ENCODE measurements around the gene DSCAM. TPM values are rescaled to one million over a fixed set of nuclear protein-coding genes. Genes with fewer than 3 reads are reported as not detected.
"Not testable (repeated sequence)": the region's sequence is repeated elsewhere in the genome, so short reads cannot be mapped to it uniquely, and the experiment has no call there.

DSCAM gene
- total RNA-seq, 1 experiment from 2014 or later, result not detected

DNA sequence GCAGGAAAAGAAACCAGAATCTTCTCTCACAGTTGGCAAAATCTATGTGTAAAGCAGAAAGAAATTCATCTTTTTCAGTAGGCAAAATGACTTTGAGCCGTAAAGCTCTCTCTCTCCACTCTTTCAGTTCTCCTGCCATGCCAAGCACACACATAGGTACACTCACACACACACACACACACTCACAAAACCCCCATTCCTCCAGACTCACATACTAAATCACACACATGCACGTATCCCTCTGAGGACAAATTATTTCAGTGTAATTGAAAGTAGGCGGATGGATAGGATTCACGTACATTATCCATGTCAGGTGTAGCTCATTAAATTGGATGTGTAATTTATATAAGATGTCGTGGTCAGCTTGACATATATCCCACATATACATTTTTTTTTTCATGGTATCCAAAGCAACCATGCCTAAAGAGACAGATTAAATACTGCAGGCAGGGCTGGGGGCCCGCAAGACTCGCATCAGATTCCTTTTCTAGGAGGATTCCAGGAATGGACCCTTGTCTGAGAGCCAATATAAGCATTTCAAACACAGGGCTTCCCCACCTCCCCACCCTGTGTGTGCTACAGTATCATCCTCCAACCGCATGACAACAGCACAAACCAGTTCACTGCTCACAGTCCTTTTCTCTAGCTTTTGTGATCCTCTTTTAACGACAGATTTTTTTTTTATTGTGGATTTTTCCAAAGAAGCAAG lies 658.9 kb downstream of the DSCAM start:
- no peak for DNase-seq (ENCODE audit: low spot score)

DNA sequence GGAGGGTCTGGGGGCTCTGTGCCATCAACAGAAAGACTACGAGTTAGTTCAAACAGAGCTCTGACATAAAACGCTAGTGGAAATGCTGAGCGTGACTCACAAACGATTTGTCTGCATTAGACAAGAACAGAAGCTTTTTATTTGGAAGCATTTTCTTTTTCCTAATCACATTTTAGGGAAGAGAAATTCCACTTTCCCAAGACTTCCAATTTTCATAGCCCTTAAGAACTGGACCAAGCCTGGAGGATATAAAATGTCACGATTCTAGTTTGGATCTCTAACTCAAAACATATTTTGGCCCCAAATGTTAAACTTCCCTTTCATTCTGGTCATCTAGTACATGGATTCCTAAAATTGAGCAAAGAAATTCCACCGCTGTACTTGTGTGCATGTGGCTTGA lies 659.7 kb downstream of the DSCAM start:
- no peak for DNase-seq (ENCODE audit: low spot score)

DNA sequence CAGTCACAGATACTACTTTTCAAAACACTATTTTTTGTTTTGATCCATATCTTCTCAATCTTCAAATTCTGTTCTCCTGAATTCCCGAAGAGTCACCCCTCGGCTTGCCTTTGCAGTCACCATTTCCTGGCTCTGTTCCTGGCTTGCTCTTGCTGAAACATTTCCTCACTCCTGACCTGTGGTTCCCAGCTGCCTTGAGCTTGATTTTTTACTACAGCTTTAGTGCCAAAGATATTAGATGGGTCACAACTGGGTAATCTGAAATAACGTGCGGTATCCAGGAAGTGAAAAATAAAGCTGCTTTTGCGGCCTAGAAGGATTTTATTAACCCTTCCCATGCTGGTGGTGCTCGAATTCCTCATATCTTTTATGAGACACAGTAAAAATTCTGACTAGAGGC lies 660.9 kb downstream of the DSCAM start:
- no peak for DNase-seq (ENCODE audit: low spot score)

DNA sequence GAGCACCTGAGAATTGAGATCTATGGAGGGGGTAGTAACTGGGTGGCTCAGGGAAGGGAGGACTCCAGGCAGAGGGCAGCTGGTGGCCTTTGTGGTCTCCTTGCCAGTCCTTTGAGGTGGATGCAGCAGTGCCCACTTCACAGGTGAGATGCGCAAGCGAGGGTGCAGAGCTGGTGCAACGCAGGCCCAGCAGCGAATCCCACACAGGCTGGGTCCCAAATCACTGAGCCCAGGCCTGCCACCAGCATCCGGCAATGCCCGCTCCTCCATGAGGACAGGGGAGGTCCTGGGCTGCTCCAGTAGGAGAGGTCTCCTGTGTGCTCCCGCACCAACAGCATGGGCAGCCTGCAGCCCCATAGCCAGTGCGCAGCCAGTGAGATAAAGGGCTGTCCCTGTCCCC lies 661.8 kb downstream of the DSCAM start:
- no peak for DNase-seq (ENCODE audit: low spot score)

DNA sequence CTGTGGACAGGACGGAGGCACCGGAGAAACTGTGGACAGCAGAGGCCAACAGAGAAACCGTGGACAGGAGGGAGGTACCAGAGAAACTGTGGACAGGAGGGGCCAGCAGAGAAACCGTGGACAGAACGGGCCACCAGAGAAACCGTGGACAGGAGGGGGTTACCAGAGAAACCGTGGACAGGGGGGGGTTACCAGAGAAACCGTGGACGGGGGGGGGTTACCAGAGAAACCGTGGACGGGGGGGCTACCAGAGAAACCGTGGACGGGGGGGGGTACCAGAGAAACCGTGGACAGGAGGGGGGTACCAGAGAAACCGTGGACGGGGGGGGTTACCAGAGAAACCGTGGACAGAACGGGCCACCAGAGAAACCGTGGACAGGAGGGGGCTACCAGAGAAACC lies 664.5 kb downstream of the DSCAM start:
- DNase-seq (ENCODE audit: low spot score), result not testable (repeated sequence)

DNA sequence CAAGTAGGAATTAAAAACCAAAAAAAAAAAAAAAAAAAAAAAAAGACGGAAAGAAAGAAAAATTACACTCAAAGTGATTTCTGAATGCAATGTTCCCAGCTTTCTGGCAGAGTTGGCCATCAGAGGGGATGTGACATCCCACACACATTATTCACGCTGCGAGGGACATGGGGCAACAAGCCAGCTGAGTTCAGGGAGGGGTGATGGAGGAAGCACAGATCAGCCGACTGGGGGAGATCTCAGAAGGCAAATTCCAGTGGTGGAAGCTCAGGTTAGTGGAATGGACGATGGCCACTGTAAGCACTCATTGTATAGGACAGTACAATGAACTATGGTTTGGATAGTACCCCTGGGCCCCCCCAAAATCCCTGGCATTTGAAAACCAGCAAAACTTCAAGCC lies 667.8 kb downstream of the DSCAM start:
- DNase-seq (ENCODE audit: low spot score), result no peak

DNA sequence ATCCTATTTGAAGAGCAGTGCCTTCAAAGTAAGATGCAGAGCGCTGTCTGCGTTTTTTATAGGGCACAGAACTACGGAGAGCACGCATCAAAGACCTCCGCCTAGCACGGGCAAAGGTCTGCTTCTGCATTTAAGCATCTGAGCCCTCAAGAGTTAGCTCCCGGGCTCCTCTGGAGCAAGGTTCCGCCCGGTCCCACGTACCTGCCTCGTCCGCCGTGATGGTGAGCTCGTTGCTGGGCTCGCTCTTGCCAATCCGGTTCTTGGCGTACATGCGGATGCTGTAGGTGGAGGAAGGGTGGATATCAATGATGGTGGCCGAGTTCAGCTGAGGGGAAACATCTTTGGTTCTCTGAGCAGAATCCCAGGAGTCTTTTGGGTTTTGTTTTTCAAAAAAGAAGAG lies 668.2 kb downstream of the DSCAM start:
- no peak for DNase-seq (ENCODE audit: low spot score)

DNA sequence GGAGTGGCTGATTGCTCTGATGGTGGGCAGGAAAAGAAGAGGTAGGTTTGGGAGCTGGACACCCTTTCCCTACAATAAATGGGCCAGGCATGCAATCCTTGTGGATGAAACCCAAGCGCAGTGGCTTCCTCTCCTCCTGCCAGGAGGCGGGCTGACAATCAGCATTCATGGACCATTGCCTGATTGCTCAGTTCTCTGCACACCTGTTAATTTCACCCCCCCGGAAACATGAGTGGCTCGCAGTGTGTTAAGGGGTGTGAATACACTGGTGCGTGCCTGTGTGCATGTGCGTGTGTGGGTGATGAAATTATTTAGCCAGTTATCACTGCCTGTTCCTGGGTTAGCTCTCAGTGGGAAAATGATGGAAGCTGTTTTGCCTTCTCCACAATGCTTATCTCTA lies 669.0 kb downstream of the DSCAM start:
- no peak for DNase-seq (ENCODE audit: low spot score)

DNA sequence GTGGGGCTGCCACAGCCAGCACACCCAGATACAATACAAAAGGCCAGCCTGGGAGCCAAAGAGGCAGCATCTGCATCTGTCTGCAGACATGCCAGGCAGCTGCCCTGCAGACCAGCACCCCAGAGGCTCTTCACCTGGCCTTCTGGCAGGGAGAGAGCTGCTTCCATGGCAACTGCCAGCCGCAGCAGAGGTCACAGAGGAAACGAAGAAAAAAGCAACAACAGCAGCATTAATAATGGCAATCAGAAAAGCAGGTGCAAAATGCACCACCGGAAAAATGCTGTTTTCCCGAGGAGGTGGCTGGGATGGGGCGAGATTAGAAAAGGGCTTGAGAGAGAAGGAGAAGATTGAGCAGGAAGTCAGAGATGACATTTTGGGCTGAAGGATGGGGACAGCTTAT lies 670.2 kb downstream of the DSCAM start:
- DNase-seq (ENCODE audit: low spot score), result no peak

DNA sequence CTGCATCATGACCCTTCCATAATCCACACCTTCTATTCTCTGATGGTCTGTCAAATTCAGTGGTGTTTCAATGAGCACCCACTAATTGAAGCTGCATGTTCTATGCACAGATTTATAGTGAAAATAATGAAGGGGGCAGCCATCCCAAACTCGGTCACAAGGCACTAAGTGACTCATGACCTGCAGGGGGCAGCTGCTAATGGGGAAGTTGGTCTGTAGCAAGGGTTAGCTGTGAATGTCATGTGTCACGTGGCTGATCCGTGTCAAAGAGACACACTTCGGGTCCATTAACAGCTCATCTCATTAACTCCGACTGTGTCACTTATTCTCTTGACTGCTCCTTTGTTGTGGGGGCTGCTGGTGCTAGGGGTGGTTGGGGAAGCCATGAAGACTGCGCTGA lies 673.1 kb downstream of the DSCAM start:
- DNase-seq (ENCODE audit: low spot score), result peak; percentile 1

DNA sequence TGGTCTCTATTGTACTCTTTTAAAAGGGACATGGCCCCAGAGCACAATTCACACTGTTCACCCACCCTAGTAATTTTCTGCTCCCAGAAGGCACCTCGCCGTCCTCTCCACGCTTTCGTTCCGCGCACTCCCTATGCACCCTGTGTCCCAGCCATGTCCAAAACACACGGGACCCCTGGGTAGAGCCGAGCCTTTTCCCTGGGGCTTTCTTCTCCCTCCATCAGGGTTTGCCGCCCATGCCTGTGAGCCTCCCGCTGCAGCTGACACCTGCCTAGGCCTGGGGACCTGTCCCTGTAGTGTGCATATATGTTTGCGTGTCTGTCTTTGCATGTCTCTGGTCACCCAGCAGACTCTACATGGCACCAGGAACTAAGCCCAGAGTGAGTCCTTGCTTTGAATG lies 677.0 kb downstream of the DSCAM start:
- DNase-seq (ENCODE audit: low spot score), result no peak

DNA sequence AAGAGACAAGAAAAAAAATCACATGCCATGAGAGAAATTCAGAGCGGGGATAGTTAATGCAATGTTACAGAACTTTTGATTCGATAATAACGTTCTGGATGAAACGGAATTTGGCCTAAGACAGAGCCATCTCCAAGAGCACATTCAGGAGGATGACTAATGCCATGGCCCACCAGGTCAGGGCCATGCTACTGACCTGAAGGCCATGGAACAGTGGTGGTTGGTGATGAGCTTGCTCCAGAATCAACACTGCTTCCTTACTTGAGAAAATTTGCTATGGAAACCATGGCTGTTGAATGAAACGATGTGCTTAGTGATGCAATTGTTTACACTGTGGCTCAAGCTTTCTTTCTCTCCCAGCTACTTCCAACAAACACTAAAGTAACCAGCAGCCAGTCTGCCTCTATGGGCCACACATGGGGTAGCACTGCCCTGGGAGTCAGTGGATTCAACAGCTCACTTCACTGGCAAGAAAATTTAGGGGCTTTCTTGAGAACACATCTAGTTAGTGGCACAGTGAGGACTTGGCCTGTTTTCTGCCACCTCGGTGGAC lies 680.6 kb downstream of the DSCAM start:
- DNase-seq (ENCODE audit: low spot score), result peak; percentile 2

DNA sequence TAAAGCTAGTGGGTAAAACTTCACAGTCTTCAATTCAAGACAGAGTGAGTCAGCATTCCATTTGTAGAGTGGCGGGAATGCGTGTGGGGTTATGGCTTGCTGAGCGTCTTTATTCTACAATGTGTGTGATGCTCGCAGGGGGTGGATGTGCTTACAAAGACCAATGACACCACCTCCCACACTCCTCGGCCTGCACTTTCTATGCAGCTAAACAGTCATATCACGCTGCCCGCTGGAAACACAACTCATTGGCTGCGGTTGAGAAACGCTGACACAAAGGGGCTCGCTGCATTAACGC lies 681.2 kb downstream of the DSCAM start:
- DNase-seq (ENCODE audit: low spot score), result no peak

DNA sequence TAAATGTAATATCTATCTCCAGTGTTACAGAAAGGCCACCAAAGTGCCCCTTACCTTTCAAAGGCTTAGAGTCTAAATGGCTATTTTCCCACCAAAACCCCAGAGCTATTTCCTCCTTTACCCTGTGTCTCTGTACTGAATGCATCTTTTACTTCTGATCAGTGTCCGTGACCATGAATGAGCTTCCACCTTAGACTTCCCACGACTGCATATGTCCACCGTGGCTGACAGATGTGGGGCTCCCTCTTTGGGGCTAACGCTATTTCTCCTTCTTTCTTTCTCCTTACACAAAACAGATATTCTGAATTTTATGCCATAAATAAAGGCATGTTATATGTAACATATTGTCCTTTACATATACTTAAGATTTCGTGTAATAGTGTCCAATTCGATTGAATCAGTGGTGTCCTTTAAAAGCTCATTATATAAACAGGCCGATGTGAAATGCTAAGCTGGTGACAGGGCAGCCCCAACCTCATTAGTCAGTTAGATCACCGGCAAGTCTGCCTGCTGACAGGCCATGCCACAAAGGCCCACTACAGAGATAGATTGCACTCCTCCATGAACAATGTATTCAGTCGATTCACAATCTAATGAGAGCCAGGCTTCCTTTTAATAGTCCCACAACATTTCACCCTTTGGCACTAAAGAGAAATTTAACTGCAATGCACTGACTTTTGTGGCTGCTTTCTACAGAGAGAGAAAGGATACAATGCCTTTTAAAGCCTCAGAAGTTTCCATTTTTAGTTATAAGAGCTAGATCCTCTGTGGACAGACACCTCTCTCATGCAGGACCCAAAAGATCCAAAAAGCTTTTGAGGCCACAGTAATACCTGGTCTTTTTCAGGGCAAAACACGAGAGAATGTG lies 681.8 kb downstream of the DSCAM start:
- DNase-seq (ENCODE audit: low spot score), result no peak

DNA sequence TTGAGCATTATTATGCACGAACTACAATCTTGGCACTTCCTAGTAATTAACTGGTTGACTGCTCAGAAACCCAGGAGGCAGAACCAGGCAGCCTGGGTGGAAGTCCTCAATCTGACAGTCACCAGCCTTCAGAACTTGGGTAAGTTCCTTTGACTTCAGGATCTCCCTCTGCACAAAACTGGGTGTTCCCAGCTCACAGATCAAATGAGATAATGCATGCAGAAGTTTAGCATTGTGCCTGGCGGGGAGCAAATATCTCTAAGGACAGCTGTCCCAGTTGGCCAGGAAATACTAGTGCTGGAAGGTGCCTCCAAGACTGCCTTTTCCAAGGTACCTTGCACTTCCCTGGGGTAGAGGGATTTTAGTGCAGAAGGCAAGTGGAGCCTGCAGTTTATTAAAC lies 684.9 kb downstream of the DSCAM start:
- DNase-seq (ENCODE audit: low spot score), result no peak

DNA sequence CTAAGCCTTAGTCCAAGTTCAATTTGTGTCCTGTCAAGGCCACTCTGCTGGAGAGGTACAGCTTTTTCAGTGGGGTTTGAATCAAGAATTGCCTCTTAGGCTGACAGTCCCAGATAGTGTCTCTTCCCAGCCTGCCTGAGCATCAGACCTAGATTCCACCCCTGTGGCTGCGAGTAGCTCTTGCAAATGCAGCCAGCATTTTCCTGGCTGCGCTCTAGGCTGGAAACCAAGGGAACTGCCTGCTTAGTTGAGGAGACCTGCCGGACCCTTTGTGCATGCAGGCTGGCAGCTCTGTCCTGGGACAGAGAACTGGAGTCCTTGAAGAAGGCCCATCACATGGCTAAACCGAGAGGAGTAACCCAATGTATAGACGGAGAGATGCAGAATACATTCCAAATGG lies 686.0 kb downstream of the DSCAM start:
- no peak for DNase-seq (ENCODE audit: low spot score)

DNA sequence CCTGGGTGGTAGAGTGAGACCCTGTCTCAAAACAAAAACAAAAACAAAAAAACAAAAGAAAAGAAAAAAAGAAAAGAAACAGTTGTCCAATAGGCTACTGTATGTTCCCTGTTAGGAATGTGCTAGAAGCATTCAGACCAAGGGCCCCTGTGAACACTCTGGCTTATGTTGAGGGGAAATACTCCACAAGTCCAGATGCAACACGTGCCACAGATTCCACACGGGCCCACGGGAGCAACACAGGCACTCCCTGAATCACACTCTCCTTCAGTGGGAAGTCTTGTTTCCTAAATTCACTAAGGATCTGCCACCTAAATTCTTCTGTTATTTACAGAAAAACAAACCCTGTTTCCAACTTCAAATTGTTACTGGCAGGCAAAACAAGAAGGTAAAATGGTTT lies 688.6 kb downstream of the DSCAM start:
- DNase-seq (ENCODE audit: low spot score), result no peak

DNA sequence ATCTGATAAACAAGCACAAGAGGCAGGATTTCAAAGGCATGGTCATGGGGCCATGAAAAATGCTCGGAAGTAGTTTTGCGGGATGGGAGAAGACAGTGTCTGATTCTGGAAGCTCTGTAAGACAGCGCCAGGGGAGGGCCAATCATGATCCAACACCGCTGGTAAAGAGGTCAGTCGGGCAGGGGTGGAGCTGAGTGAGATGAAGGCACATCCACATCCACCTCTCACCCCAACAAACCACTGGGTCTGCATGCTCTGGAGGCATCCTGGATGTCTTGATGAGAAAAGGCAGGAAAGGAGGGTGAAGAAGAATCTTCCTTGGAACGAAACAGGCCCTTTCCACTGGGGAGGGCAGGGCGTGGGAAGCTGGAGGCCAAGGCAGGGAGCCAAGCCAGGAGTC lies 691.4 kb downstream of the DSCAM start:
- DNase-seq (ENCODE audit: low spot score), result no peak

DNA sequence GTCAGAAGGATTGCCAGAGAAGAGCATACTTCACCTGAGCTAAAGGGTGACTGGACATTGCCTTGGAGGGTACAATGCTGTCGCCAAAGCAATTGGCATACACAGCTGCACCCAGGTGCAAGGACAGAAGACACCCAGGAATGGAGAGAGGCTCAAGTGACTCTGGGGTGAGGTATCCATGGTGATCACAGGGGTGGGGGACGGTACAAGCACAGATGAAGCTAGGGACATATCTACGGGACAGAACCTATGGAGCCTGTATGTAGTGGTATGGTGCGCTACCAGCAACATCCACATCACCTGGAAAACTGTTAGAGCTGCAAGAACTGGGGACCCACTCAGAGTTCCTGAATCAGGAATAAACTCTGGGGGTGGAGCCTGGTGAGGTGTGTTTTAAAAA lies 693.6 kb downstream of the DSCAM start:
- no peak for DNase-seq (ENCODE audit: low spot score)

DNA sequence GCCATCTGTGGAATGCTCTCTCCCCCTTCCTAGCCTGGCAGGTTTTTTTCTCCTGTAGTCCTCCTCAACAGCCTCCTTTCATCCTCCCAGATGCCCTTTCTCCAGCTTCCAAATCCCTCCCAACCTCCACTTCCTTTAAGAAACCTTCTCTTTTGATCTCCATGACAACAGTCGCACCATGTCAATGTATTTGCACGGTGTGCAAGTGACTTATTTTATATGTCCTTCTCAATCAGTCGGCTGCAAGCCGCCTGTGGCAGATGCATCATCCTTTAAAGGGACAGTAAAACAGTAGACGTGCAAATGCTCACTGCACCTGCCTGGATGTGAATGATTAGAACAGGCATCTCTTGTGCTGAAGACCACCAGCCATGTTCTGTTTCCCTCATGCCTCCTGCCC lies 694.5 kb downstream of the DSCAM start:
- DNase-seq (ENCODE audit: low spot score), result no peak

DNA sequence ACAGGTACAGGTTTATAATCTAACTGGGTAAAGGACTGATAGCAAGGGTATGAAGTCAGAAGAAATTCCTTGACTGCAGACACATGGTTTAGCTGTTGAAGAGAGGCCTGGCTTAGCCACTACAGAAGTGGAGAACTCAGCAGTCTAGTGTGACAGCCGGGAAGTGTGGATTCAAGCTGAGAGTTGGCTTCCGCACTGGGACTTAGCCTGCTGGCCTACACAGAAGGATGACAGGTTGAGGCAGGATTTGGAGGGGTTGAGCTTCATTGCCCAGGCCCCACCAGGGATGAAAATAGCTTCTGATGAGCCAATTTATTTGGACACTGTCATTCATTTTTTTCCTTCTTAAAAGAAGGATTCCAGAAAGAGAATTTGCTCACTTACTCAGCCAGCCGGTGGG lies 695.3 kb downstream of the DSCAM start:
- no peak for DNase-seq (ENCODE audit: low spot score)

DNA sequence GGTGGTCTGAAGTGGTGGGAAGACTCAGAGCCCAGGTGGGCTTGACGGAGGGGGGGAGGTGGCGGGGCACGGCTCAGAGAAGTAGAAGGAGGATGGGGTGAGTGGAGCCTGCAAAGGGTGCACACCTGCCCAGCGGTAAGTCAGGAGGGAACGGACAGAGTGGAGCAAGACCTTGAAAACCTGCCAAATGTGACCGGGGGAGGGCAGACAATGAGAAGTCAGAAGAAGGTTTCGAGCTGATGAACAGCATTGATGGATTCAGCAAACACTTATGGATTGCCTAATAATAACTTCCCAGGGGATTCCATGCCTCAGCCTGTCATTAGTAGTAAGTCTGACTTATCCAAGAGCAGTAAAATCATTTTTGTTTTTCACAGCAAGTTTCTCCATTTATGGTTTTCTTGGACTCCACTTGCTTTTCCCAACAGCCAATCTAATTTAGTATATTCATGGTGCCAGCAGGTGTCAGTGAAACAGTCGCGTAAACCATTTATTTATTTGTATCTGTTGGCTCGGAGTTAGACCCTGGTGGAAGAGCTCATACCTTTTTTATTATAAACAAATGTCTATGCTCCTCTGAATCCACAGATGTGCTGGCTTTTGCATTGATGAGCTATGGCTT lies 700.6 kb downstream of the DSCAM start:
- DNase-seq (ENCODE audit: low spot score), result peak; percentile 1
